ENCODE measurements around the gene SERPINA4. TPM values are rescaled to one million over a fixed set of nuclear protein-coding genes. Genes with fewer than 3 reads are reported as not detected.

Gene SERPINA4
- total and polyA plus RNA-seq, 9 of the 15 experiments (the other 6 are each of a cell fraction or from before 2014, with no cell fraction given) = not detected

DNA sequence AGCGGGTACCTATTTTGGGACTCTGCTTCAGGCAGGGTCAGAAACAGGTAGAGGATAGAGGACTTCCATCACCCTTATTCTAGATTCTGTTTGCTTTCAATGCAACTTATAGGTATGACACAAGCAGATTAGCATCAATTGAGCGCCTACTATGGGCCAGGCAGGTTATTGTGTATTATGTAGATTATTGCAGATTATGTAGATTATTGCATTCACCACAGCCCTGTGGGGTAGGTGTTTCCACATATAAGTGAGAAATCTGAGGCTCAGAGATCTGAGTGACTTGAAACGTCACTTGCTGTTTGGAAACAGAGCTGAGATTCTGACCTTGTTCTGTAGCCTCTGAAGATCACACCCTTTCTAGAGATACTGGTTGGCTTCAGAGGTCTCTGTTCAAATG lies 25.7 kb upstream of the SERPINA4 start:
- WGBS (ENCODE audit: insufficient coverage, low coverage, missing lambda C conversion rate) = 0% methylated on average over 3 of the region's 3 CpGs
- no peaks in the 10 kb centered on the region for H3K27me3 ChIP-seq (ENCODE audit: control insufficient read depth in 2 of 2, insufficient read depth in 2 of 2, low read length in 2 of 2)
- BruUV-seq (replicated peaks) = no TSS peak
- TF ChIP-seq, protein P1, sequence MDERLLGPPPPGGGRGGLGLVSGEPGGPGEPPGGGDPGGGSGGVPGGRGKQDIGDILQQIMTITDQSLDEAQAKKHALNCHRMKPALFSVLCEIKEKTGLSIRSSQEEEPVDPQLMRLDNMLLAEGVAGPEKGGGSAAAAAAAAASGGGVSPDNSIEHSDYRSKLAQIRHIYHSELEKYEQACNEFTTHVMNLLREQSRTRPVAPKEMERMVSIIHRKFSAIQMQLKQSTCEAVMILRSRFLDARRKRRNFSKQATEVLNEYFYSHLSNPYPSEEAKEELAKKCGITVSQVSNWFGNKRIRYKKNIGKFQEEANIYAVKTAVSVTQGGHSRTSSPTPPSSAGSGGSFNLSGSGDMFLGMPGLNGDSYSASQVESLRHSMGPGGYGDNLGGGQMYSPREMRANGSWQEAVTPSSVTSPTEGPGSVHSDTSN (CRISPR knock-in tag; IDR thresholded peaks at IDR 0.05; ENCODE audit: low read depth) = no peak
- TF ChIP-seq, protein P1 (tag; conservative IDR thresholded peaks at IDR 0.05; ENCODE audit: low read depth) = no peak
- TF ChIP-seq SP1 (CRISPR knock-in tag; IDR thresholded peaks at IDR 0.05) = no peak
- TF ChIP-seq ARID2 (IDR thresholded peaks at IDR 0.05) = no peak
- TF ChIP-seq, protein P2, sequence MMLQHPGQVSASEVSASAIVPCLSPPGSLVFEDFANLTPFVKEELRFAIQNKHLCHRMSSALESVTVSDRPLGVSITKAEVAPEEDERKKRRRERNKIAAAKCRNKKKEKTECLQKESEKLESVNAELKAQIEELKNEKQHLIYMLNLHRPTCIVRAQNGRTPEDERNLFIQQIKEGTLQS (IDR thresholded peaks at IDR 0.05) = no peak
- TF ChIP-seq, protein P2 (CRISPR knock-in tag; conservative IDR thresholded peaks at IDR 0.05) = no peak
- no peak for TF ChIP-seq DIDO1 (tag; IDR thresholded peaks at IDR 0.05; ENCODE audit: low read depth)
- no peak for TF ChIP-seq SNIP1 (IDR thresholded peaks at IDR 0.05; ENCODE audit: low read depth)
- TF ChIP-seq XRCC3 (IDR thresholded peaks at IDR 0.05) = no peak
- TF ChIP-seq SIX5 (IDR thresholded peaks at IDR 0.05; ENCODE audit: borderline replicate concordance in 1 of 2, insufficient read depth in 1 of 2, low read depth in 1 of 2, low read length in 2 of 2) = no peak
- no peak for TF ChIP-seq NFRKB (IDR thresholded peaks at IDR 0.05; ENCODE audit: low read depth)
- no peak for TF ChIP-seq ZNF140 (CRISPR knock-in tag; IDR thresholded peaks at IDR 0.05)
- TF ChIP-seq LARP7 (IDR thresholded peaks at IDR 0.05) = no peak
- TF ChIP-seq ZNF354B (CRISPR knock-in tag; IDR thresholded peaks at IDR 0.05) = no peak
- TF ChIP-seq ZBTB8A (IDR thresholded peaks at IDR 0.05; ENCODE audit: partially characterized antibody) = no peak
- TF ChIP-seq L3MBTL2 (IDR thresholded peaks at IDR 0.05) = no peak
- TF ChIP-seq, protein P3, sequence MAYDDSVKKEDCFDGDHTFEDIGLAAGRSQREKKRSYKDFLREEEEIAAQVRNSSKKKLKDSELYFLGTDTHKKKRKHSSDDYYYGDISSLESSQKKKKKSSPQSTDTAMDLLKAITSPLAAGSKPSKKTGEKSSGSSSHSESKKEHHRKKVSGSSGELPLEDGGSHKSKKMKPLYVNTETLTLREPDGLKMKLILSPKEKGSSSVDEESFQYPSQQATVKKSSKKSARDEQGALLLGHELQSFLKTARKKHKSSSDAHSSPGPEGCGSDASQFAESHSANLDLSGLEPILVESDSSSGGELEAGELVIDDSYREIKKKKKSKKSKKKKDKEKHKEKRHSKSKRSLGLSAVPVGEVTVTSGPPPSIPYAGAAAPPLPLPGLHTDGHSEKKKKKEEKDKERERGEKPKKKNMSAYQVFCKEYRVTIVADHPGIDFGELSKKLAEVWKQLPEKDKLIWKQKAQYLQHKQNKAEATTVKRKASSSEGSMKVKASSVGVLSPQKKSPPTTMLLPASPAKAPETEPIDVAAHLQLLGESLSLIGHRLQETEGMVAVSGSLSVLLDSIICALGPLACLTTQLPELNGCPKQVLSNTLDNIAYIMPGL (CRISPR knock-in tag; IDR thresholded peaks at IDR 0.05) = no peak
- no peak overlapping the region for H3K4me3 ChIP-seq
- H3K9ac ChIP-seq (ENCODE audit: insufficient read depth in 1 of 2, low read depth in 2 of 2, low read length in 2 of 2) = no peak overlapping the region
- H3K9me1 ChIP-seq (ENCODE audit: control insufficient read depth, insufficient read depth, low read length) = no peaks in the 10 kb centered on the region
- H3K79me2 ChIP-seq (ENCODE audit: control insufficient read depth, insufficient read depth, low read length) = no peaks in the 10 kb centered on the region
- no peaks in the 10 kb centered on the region for H4K20me1 ChIP-seq (replicated peaks; ENCODE audit: control insufficient read depth, insufficient read depth, low read length)
- no peaks in the 10 kb centered on the region for H3K9me3 ChIP-seq (replicated peaks; ENCODE audit: control insufficient read depth, insufficient read depth, low read depth, low read length)
- intact Hi-C loops (cut with micrococcal nuclease) = no loop called here
- H3K4me1 ChIP-seq (replicated peaks in 1 of 2; ENCODE audit: control insufficient read depth in 2 of 2, insufficient read depth in 2 of 2, low read length in 2 of 2) = no peaks in the 10 kb centered on the region
- ChIA-PET POLR2A (interaction anchor here (0.6 to 1.2 kb wide), 2 partner anchors 8 to 13 kb away, joined by 3 read pairs; no protein-coding TSS in a partner anchor), CTCF (ENCODE audit: low intra/inter-chr PET ratio) (no interaction called here)
- DNase-seq (ENCODE audit: extremely low read depth in 1 of 4, low spot score in 3 of 4) (no peak), ATAC-seq (no peak), FAIRE-seq (no peak)
- in situ Hi-C loops (cut with MboI) = no loop called here
- no peak overlapping the region for H3K4me2 ChIP-seq (ENCODE audit: insufficient read depth, low read length)
- no peaks in the 10 kb centered on the region for H3K36me3 ChIP-seq (ENCODE audit: control insufficient read depth, insufficient read depth, low read length)
- no peak overlapping the region for H3K27ac ChIP-seq (ENCODE audit: extremely low read depth, low read depth, low read length)
- H2AFZ ChIP-seq (ENCODE audit: low read depth, low read length) = no peak overlapping the region
